ENCODE measurements around the gene SERPINI1.

SERPINI1 gene

GRCh38 chr3:167810236-167810635, 74.7 kb downstream of the SERPINI1 start:
- TF ChIP-seq CTCF (IDR thresholded peaks at IDR 0.05; ENCODE audit: low read depth, low read length, missing control alignments) = no peak
- no peak for DNase-seq (ENCODE audit: low read depth)
- no peak overlapping the region for H3K4me3 ChIP-seq (ENCODE audit: low read depth, low read length)

- no peak for TF ChIP-seq CTCF (IDR thresholded peaks at IDR 0.05; ENCODE audit: low read depth, low read length, missing control alignments)
- H3K4me3 ChIP-seq (ENCODE audit: low read depth, low read length) = no peak overlapping the region
- no peak for DNase-seq (ENCODE audit: low read depth)
Measured at GRCh38 chr3:167811031-167811430, 75.5 kb downstream of the SERPINI1 start.

- DNase-seq (ENCODE audit: low read depth) = no peak
- no peak overlapping the region for H3K4me3 ChIP-seq (ENCODE audit: low read depth, low read length)
- no peak for TF ChIP-seq CTCF (IDR thresholded peaks at IDR 0.05; ENCODE audit: low read depth, low read length, missing control alignments)
Measured at GRCh38 chr3:167813169-167814123, 77.9 kb downstream of the SERPINI1 start.

GRCh38 chr3:167814441-167814951, 79.0 kb downstream of the SERPINI1 start:
- no peak for DNase-seq (ENCODE audit: low read depth)
- no peak for TF ChIP-seq CTCF (IDR thresholded peaks at IDR 0.05; ENCODE audit: low read depth, low read length, missing control alignments)
- H3K4me3 ChIP-seq (ENCODE audit: low read depth, low read length) = no peak overlapping the region

GRCh38 chr3:167816953-167817352, 81.4 kb downstream of the SERPINI1 start:
- H3K4me3 ChIP-seq (ENCODE audit: low read depth, low read length) = no peak overlapping the region
- no peak for DNase-seq (ENCODE audit: low read depth)
- no peak for TF ChIP-seq CTCF (IDR thresholded peaks at IDR 0.05; ENCODE audit: low read depth, low read length, missing control alignments)

GRCh38 chr3:167820102-167820865, 84.8 kb downstream of the SERPINI1 start:
- DNase-seq (ENCODE audit: low read depth) = no peak
- TF ChIP-seq CTCF (IDR thresholded peaks at IDR 0.05; ENCODE audit: low read depth, low read length, missing control alignments) = no peak
- H3K4me3 ChIP-seq (ENCODE audit: low read depth, low read length) = no peak overlapping the region
